ENCODE results near the gene IL4.

Gene IL4

GRCh38 chr5:132704875-132705274 lies 31.1 kb downstream of the IL4 start:
- no peak for DNase-seq

GRCh38 chr5:132708645-132709044 lies 34.9 kb downstream of the IL4 start:
- DNase-seq, result no peak

GRCh38 chr5:132714456-132715307 lies 40.9 kb downstream of the IL4 start:
- no peak for DNase-seq

- no peak for DNase-seq
These were observed 44.9 kb downstream of the IL4 start for GRCh38 chr5:132718544-132719312.

GRCh38 chr5:132725745-132726144 lies 52.0 kb downstream of the IL4 start:
- DNase-seq, result no peak

GRCh38 chr5:132729896-132730295 lies 56.1 kb downstream of the IL4 start:
- no peak for DNase-seq
